ENCODE data around the gene CCDC172. TPM values are rescaled to one million over a fixed set of nuclear protein-coding genes. Genes with fewer than 3 reads are reported as not detected.
"Not testable (repeated sequence)": the region's sequence is repeated elsewhere in the genome, so short reads cannot be mapped to it uniquely, and the experiment has no call there.

CCDC172 gene
- total and polyA plus RNA-seq, 4 donors: not detected

DNA sequence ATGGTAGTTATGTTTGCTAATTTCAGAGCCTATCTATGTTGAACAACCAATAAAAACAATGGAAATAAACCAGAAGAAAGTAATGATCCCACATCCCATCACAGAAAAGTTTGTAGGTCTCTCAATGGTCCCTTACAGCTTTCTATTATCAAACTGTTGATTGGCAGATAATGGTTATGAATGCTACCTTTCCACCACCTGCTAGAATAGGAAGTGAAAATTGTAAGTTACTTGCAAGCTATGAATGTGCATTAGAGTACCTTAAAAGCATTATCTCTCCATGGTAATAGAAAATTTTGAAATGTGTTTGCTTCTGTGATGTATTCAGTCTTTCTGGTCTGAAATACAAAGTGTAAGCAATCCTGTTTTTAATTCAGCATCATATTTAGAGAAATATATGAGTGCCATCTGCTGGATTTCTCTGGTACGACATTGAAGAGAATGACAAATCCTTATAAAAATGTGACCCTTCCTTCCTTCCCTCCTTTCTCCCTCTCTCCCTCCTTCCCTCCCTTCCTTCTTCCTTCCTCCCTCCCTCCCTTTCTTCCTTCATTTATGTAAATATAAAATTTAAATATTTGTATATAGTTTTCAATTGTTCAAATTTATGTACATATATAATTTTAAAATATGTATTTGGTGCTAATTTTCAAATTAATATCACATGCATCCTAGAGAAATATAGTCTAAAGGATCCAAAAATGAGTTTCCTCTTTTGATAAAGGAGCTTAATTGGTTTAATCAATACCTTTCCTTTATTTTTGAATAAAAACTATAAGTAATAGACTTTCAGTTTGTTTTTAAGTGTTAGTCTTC lies 62.0 kb downstream of the CCDC172 start:
- TF ChIP-seq, protein P1, sequence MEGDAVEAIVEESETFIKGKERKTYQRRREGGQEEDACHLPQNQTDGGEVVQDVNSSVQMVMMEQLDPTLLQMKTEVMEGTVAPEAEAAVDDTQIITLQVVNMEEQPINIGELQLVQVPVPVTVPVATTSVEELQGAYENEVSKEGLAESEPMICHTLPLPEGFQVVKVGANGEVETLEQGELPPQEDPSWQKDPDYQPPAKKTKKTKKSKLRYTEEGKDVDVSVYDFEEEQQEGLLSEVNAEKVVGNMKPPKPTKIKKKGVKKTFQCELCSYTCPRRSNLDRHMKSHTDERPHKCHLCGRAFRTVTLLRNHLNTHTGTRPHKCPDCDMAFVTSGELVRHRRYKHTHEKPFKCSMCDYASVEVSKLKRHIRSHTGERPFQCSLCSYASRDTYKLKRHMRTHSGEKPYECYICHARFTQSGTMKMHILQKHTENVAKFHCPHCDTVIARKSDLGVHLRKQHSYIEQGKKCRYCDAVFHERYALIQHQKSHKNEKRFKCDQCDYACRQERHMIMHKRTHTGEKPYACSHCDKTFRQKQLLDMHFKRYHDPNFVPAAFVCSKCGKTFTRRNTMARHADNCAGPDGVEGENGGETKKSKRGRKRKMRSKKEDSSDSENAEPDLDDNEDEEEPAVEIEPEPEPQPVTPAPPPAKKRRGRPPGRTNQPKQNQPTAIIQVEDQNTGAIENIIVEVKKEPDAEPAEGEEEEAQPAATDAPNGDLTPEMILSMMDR (IDR thresholded peaks at IDR 0.05; ENCODE audit: control extremely low read depth, extremely low read depth): peak; percentile 15
- no peak for ATAC-seq (ENCODE audit: insufficient read depth, low FRiP score)

DNA sequence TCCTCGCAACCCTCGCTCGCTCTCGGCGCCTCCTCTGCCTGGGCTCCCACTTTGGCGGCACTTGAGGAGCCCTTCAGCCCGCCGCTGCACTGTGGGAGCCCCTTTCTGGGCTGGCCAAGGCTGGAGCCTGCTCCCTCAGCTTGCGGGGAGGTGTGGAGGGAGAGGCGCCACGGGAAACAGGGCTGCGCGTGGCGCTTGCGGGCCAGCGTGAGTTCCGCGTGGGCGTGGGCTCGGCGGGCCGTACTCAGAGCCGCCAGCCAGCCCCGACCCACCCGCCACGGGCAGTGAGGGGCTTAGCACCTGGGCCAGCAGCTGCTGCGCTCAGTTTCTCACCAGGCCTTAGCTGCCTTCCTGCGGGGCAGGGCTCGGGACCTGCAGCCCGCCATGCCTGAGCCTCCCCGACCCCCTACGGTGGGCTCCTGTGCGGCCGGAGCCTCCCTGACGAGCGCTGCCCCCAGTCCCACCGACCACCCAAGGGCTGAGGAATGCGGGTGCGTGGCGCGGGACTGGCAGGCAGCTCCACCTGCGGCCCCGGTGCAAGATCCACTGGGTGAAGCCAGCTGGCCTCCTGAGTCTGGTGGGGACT lies 69.1 kb downstream of the CCDC172 start:
- H3K9ac ChIP-seq (ENCODE audit: insufficient read depth in 1 of 2, low read length in 2 of 2); H3K36me3 ChIP-seq (ENCODE audit: control insufficient read depth in 4 of 4, insufficient read depth in 4 of 4, low read length in 4 of 4); DNase-seq; H3K9me3 ChIP-seq (ENCODE audit: control insufficient read depth in 4 of 4, insufficient read depth in 3 of 4, low read length in 3 of 4); H3K4me1 ChIP-seq (ENCODE audit: control insufficient read depth in 5 of 5, insufficient read depth in 5 of 5, low read length in 5 of 5); H3K4me3 ChIP-seq; H3K27ac ChIP-seq (ENCODE audit: low read depth in 1 of 2, low read length in 1 of 2); H3K27me3 ChIP-seq (ENCODE audit: control insufficient read depth in 3 of 3, insufficient read depth in 3 of 3, low read length in 2 of 3); ATAC-seq (ENCODE audit: insufficient read depth, low FRiP score): not testable (repeated sequence)
- 91 to 96% methylated on average over 40 to 43 of the region's 43 CpGs for WGBS, 2 donors

More for the DNA sequence above, 62.0 kb downstream of the CCDC172 start:
- H3K4me3 ChIP-seq: no peak overlapping the region
- peak in 2 of 3 donors; percentile 64 to 66 for DNase-seq
- H3K27ac ChIP-seq (ENCODE audit: low read depth in 1 of 2, low read length in 1 of 2): no peak overlapping the region
- no peak overlapping the region for H3K9ac ChIP-seq (ENCODE audit: insufficient read depth in 1 of 2, low read length in 2 of 2)
- peaks cover 0 to 2% (median 0%) of the 10 kb centered on the region in 3 donors for H3K27me3 ChIP-seq (ENCODE audit: control insufficient read depth in 3 of 3, insufficient read depth in 3 of 3, low read length in 2 of 3)
- no peaks in the 10 kb centered on the region for H3K36me3 ChIP-seq (ENCODE audit: control insufficient read depth in 4 of 4, insufficient read depth in 4 of 4, low read length in 4 of 4)
- 0% methylated on average over 1 of the region's 1 CpG for WGBS, 2 donors
- H3K9me3 ChIP-seq (ENCODE audit: control insufficient read depth in 4 of 4, insufficient read depth in 3 of 4, low read length in 3 of 4): no peaks in the 10 kb centered on the region
- no peaks in the 10 kb centered on the region for H3K4me1 ChIP-seq (ENCODE audit: control insufficient read depth in 5 of 5, insufficient read depth in 5 of 5, low read length in 5 of 5)

DNA sequence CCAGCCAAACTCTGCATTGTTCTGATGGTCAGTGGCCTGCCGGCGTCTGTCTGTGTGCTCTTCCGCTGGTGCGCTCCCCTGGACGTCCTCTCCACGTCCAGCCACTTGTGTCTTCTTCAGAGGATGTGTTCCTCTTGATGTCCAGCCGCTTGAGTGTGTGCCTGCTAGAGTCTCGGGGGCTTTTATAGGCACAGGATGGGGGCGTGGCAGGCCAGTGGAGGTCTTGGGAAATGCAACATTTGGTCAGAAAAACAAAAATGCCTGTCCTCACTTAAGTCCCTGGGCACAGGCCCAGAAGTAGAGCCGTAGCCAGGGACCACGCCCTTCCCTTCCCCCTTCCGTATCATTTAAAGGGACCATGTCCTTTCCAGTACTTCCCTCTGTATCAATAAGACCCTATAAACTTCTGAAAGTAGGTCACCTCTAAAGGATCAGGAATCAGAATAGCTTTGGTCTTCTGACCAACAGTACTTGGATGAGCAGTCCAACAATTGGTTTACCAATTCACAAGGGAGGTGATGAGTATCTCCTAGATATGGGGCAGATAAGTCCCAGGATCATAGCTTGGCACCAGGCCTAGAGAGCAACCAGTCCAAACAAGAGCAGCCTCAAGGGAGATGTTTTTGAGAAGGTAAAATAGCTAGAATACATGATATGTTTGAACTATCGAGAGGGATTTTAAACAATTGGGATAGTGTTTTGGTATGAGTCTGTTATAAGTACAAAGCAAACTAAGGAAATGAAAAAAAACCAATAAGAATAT lies 71.2 kb downstream of the CCDC172 start:
- no peak for DNase-seq
- no peak for ATAC-seq (ENCODE audit: insufficient read depth, low FRiP score)
- H3K9ac ChIP-seq (ENCODE audit: insufficient read depth in 1 of 2, low read length in 2 of 2): no peak overlapping the region
- 78 to 86% methylated on average over 13 of the region's 13 CpGs for WGBS, 2 donors
- TF ChIP-seq, protein P1 (IDR thresholded peaks at IDR 0.05; ENCODE audit: control extremely low read depth, extremely low read depth): no peak
- no peaks in the 10 kb centered on the region for H3K4me1 ChIP-seq (ENCODE audit: control insufficient read depth in 5 of 5, insufficient read depth in 5 of 5, low read length in 5 of 5)
- no peak overlapping the region for H3K4me3 ChIP-seq
- no peak overlapping the region for H3K27ac ChIP-seq (ENCODE audit: low read depth in 1 of 2, low read length in 1 of 2)
- H3K36me3 ChIP-seq (ENCODE audit: control insufficient read depth in 4 of 4, insufficient read depth in 4 of 4, low read length in 4 of 4): no peaks in the 10 kb centered on the region
- no peaks in the 10 kb centered on the region for H3K27me3 ChIP-seq (ENCODE audit: control insufficient read depth in 3 of 3, insufficient read depth in 3 of 3, low read length in 2 of 3)
- H3K9me3 ChIP-seq (ENCODE audit: control insufficient read depth in 4 of 4, insufficient read depth in 3 of 4, low read length in 3 of 4): no peaks in the 10 kb centered on the region

DNA sequence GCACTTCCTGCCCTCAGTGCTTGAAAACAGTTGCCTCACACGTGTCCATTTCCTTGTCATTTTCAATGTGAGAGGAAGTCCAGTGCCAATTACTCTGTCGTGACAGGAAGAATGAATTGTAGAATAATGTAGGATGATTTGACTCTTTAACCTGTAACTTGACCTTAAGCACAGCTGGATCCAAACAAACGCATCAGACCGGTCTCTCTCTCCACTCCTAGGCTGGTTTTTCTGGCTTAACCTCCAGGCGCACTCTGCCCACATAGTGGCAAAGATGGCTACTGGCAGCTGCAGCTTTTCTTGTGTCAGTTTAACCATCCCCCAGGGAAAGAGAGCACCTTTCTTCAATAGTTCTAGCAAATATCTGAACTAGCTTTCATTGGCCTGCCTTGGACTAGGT lies 74.0 kb downstream of the CCDC172 start:
- no peak overlapping the region for H3K4me3 ChIP-seq
- H3K27me3 ChIP-seq (ENCODE audit: control insufficient read depth in 3 of 3, insufficient read depth in 3 of 3, low read length in 2 of 3): no peaks in the 10 kb centered on the region
- no peaks in the 10 kb centered on the region for H3K9me3 ChIP-seq (ENCODE audit: control insufficient read depth in 4 of 4, insufficient read depth in 3 of 4, low read length in 3 of 4)
- no peak for DNase-seq
- H3K4me1 ChIP-seq (ENCODE audit: control insufficient read depth in 5 of 5, insufficient read depth in 5 of 5, low read length in 5 of 5): no peaks in the 10 kb centered on the region
- H3K9ac ChIP-seq (ENCODE audit: insufficient read depth in 1 of 2, low read length in 2 of 2): no peak overlapping the region
- TF ChIP-seq, protein P1 (IDR thresholded peaks at IDR 0.05; ENCODE audit: control extremely low read depth, extremely low read depth): no peak
- 37 to 47% methylated on average over 5 of the region's 5 CpGs for WGBS, 2 donors
- no peaks in the 10 kb centered on the region for H3K36me3 ChIP-seq (ENCODE audit: control insufficient read depth in 4 of 4, insufficient read depth in 4 of 4, low read length in 4 of 4)
- ATAC-seq (ENCODE audit: insufficient read depth, low FRiP score): no peak
- no peak overlapping the region for H3K27ac ChIP-seq (ENCODE audit: low read depth in 1 of 2, low read length in 1 of 2)

Measured in lung (tissue), 12 donors.